MG63 (cell line): ENCODE measurements around the gene NUP43. TPM values are rescaled to one million over a fixed set of nuclear protein-coding genes. Genes with fewer than 3 reads are reported as not detected.
"Not testable (repeated sequence)": the region's sequence is repeated elsewhere in the genome, so short reads cannot be mapped to it uniquely, and the experiment has no call there.

Experiments
- DNase-seq: peaks from one replicate; pipeline ENCODE4 v3.0.0-alpha.2; 2020
- H3K27me3 ChIP-seq: fragments of 250-450 bp; sonication (Bioruptor Pico); 2 replicates; pipeline ENCODE4 v1.5.1; 2020; ENCODE audit warnings: mild to moderate bottlenecking, moderate library complexity
- H3K36me3 ChIP-seq: fragments of 250-450 bp; sonication (Bioruptor Pico); 2 replicates; pipeline ENCODE4 v1.5.1; 2020; ENCODE audit warnings: mild to moderate bottlenecking, moderate library complexity
- H3K4me3 ChIP-seq: fragments of 250-450 bp; sonication (Bioruptor Pico); 2 replicates; pipeline ENCODE4 v1.5.1; 2020; ENCODE audit warnings: mild to moderate bottlenecking, moderate library complexity
- H3K9me3 ChIP-seq: fragments of 250-450 bp; sonication (Bioruptor Pico); 2 replicates; pipeline ENCODE4 v1.5.1; 2020; ENCODE audit warnings: mild to moderate bottlenecking, moderate library complexity
- total RNA-seq: library from RNA; depleted of rRNA; stranded (reverse); fragments of >200 nt; shearing (Covaris generic); gene quantifications from 2 replicates; pipeline ENCODE4 v1.2.3, GENCODE V29; 2014; ENCODE audit warnings: low replicate concordance

Gene NUP43
- total RNA-seq, 1 experiment from 2014 or later: 24.5 TPM

- Histone ChIP-seq H3K4me3 (peak within 1 kb of the TSS; percentile 98), H3K27me3 (no peaks in the 10 kb centered on the region), H3K9me3 (no peaks in the 10 kb centered on the region), H3K36me3 (peaks cover 21% of the 10 kb centered on the region)
- peak; percentile 90 for DNase-seq
Observed at GRCh38 chr6:149717588-149718458, 28.5 kb downstream of the NUP43 start, which contains the start of gene LATS1. Gene LATS1, minus strand, starts transcription at chr6:149718101. Its CDS starts 15,975 bp downstream, at chr6:149702126.

GRCh38 chr6:149717255-149717587 is 29.1 kb downstream of the NUP43 start:
- Histone ChIP-seq H3K27me3 (no peaks in the 10 kb centered on the region), H3K9me3 (no peaks in the 10 kb centered on the region), H3K4me3 (peak overlapping the region; percentile 98), H3K36me3 (peaks cover 20% of the 10 kb centered on the region)
- no peak for DNase-seq

GRCh38 chr6:149716181-149716963 is 30.0 kb downstream of the NUP43 start:
- Histone ChIP-seq H3K27me3 (no peaks in the 10 kb centered on the region), H3K36me3 (peaks cover 19% of the 10 kb centered on the region), H3K4me3 (peak overlapping the region; percentile 98), H3K9me3 (no peaks in the 10 kb centered on the region)
- no peak for DNase-seq

GRCh38 chr6:149714442-149714841 is 31.9 kb downstream of the NUP43 start:
- Histone ChIP-seq H3K36me3 (peaks cover 19% of the 10 kb centered on the region), H3K9me3 (no peaks in the 10 kb centered on the region), H3K27me3 (no peaks in the 10 kb centered on the region), H3K4me3 (no peak overlapping the region)
- DNase-seq: no peak

- Histone ChIP-seq H3K36me3 (peaks cover 16% of the 10 kb centered on the region), H3K27me3 (no peaks in the 10 kb centered on the region), H3K4me3 (no peak overlapping the region), H3K9me3 (no peaks in the 10 kb centered on the region)
- no peak for DNase-seq
Observed at GRCh38 chr6:149711711-149712110, 34.6 kb downstream of the NUP43 start.

GRCh38 chr6:149701714-149702113 is 44.6 kb downstream of the NUP43 start:
- DNase-seq: no peak
- no peak overlapping the region for H3K4me3 ChIP-seq

GRCh38 chr6:149699150-149699549 is 47.2 kb downstream of the NUP43 start:
- no peaks in the 10 kb centered on the region for H3K9me3 ChIP-seq
- peaks cover 44% of the 10 kb centered on the region for H3K36me3 ChIP-seq
- no peak for DNase-seq
- no peaks in the 10 kb centered on the region for H3K27me3 ChIP-seq
- H3K4me3 ChIP-seq: no peak overlapping the region

More at GRCh38 chr6:149701714-149702113, 44.6 kb downstream of the NUP43 start:
- Histone ChIP-seq H3K27me3 (no peaks in the 10 kb centered on the region), H3K9me3 (no peaks in the 10 kb centered on the region), H3K36me3 (peaks cover 26% of the 10 kb centered on the region)

GRCh38 chr6:149698175-149698574 is 48.2 kb downstream of the NUP43 start:
- Histone ChIP-seq H3K27me3 (no peaks in the 10 kb centered on the region), H3K36me3 (peaks cover 53% of the 10 kb centered on the region), H3K4me3 (no peak overlapping the region), H3K9me3 (no peaks in the 10 kb centered on the region)
- DNase-seq: no peak

GRCh38 chr6:149696901-149697300 is 49.4 kb downstream of the NUP43 start:
- Histone ChIP-seq H3K27me3 (no peaks in the 10 kb centered on the region), H3K36me3 (peaks cover 59% of the 10 kb centered on the region), H3K9me3 (no peaks in the 10 kb centered on the region), H3K4me3 (no peak overlapping the region)
- no peak for DNase-seq

GRCh38 chr6:149694921-149695320 is 51.4 kb downstream of the NUP43 start:
- H3K27me3 ChIP-seq: no peaks in the 10 kb centered on the region
- DNase-seq: no peak
- no peaks in the 10 kb centered on the region for H3K9me3 ChIP-seq
- H3K4me3 ChIP-seq: no peak overlapping the region
- H3K36me3 ChIP-seq: peaks cover 64% of the 10 kb centered on the region

GRCh38 chr6:149691201-149691600 is 55.1 kb downstream of the NUP43 start:
- Histone ChIP-seq H3K36me3 (peaks cover 51% of the 10 kb centered on the region), H3K9me3 (no peaks in the 10 kb centered on the region), H3K4me3 (no peak overlapping the region), H3K27me3 (no peaks in the 10 kb centered on the region)
- no peak for DNase-seq

GRCh38 chr6:149686230-149686629 is 60.1 kb downstream of the NUP43 start:
- Histone ChIP-seq H3K9me3 (no peaks in the 10 kb centered on the region), H3K4me3 (no peak overlapping the region), H3K27me3 (no peaks in the 10 kb centered on the region), H3K36me3 (peaks cover 41% of the 10 kb centered on the region)
- DNase-seq: no peak

GRCh38 chr6:149683256-149683859 is 63.0 kb downstream of the NUP43 start:
- Histone ChIP-seq H3K27me3 (no peaks in the 10 kb centered on the region), H3K9me3 (no peaks in the 10 kb centered on the region), H3K4me3 (no peak overlapping the region), H3K36me3 (peaks cover 47% of the 10 kb centered on the region)
- no peak for DNase-seq

GRCh38 chr6:149681845-149682244 is 64.5 kb downstream of the NUP43 start:
- H3K9me3 ChIP-seq, DNase-seq: not testable (repeated sequence)
- H3K36me3 ChIP-seq: peaks cover 57% of the 10 kb centered on the region

GRCh38 chr6:149681209-149681608 is 65.1 kb downstream of the NUP43 start:
- no peak overlapping the region for H3K4me3 ChIP-seq

More at GRCh38 chr6:149681845-149682244, 64.5 kb downstream of the NUP43 start:
- not testable (repeated sequence) for H3K4me3 ChIP-seq, H3K27me3 ChIP-seq

GRCh38 chr6:149680503-149680902 is 65.8 kb downstream of the NUP43 start:
- H3K36me3 ChIP-seq: peaks cover 71% of the 10 kb centered on the region
- no peak overlapping the region for H3K4me3 ChIP-seq
- H3K9me3 ChIP-seq: no peaks in the 10 kb centered on the region
- DNase-seq: no peak
- H3K27me3 ChIP-seq: no peaks in the 10 kb centered on the region

More at GRCh38 chr6:149681209-149681608, 65.1 kb downstream of the NUP43 start:
- DNase-seq: no peak
- peaks cover 64% of the 10 kb centered on the region for H3K36me3 ChIP-seq
- no peaks in the 10 kb centered on the region for H3K9me3 ChIP-seq
- no peaks in the 10 kb centered on the region for H3K27me3 ChIP-seq
